ENCODE measurements around the gene SLCO4A1. TPM values are rescaled to one million over a fixed set of nuclear protein-coding genes. Genes with fewer than 3 reads are reported as not detected.

SLCO4A1 gene
- total RNA-seq, 1 donor from 2014 or later = 41.6 TPM

DNA sequence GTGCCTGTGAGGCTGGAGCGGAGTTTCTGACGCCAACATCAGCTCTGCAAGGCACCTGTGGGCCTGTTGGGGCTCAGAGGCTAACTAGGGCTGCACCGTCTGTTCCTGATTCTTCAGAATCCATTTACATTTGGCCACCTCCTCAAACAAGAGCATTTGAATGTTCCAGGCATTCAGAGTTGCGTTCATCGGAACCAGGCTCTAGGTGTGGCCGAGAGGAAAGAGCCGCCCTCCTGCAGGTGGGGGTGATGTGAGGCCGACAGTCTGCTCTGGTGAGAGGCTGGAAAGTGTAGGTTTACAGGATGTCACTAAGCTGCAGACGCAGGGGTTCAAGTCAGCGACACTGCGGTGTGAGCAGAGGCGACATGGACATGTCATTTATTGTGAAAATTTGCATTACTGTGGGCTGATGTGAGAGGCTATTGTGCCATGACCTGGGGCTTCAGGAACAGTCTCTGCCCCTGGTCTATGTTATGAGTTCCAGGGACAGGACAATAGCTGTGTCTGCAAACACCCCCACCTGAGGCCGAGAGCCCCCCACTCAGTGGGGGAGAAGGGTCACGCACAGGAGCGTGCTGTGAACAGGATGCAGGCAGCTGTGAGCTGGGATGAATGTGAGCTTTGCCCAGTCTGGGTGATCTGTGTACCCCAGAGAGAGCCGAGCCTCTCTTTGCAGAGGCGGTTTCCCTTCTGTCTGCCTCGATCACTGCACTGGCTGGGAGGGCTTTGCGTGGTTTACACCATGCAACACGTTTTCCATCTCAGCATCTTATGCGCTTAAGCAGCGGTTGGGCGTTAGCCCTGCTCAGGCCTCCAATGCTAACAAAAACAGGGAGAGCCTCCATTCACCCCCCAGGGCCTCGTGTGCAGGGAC, 21.1 kb downstream of the SLCO4A1 start:
- intact Hi-C loops (cut with micrococcal nuclease) = no loop called here

DNA sequence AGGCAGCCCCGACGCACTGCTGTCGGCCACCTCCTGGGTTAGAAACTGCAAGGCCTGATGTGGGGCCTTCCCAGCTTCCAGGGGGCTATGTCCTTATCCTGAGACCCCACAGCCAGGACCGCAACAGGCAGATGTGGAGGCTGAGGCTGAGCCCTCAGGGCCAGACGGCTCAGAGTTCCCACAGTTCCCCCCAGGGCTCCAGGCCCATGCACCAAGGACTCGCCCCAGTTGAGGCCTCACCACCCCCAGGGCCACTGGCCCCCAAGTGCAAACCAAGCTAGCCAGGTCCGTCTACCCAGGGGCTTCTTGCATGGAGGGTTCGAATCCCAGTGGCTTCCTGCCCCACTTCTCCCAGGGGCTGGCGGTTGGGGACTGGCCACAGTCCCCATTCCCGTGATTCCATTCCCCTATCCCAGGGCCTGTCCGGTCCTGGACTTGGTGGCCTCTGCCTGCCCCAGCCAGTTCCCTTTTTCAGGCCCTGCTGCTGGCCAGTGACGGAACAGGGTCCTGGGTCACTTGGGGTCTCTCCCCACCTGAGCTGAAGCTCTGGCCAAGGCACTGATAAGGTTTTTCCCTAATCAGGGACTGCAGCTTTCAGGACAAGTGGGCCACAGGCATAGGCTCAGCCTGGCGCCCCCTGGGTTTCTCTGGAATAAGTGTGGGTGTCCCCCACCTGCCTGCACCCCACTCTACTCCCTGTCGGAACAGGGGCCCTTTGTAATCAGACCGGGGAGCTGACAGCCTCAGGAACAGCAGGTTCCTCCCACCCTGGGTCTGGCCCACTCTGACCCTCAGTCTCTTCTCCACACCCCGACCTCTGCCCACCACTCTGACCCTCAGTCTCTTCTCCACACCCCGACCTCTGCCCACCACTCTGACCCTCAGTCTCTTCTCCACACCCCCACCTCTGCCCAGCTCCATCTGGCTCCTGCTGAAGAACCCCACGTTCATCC, 22.0 kb downstream of the SLCO4A1 start:
- intact Hi-C loops (cut with micrococcal nuclease) = no loop called here

DNA sequence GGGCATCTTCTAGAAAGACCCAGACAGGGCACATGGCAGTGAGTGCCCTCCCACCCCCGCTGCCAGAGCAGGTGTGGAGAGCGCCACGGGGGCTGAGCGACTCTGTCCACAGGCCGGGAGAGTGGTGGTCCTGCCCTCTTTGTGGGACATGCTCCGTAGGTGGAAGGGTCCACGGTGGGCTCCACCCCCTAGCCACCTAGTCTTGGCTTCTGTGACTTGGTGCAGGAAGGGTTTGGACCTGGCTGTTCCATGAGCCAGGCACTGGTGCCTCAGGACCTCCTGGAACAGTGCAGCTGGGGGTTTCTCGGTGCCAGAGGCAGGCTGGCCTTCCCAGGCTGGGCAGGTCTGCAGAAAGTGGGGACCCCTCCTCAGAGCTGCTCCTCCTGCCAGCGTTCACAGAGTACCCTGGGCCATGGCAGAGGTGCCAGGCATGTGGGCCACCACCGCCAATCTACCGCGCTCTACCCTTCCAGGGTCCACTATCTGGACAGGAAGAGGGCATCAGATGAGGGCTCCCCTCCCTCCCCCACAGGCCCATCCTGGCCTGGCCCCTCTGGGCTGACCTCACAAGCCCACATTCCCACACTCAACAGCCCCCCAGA, 23.0 kb downstream of the SLCO4A1 start:
- intact Hi-C loops (cut with micrococcal nuclease) = no loop called here

DNA sequence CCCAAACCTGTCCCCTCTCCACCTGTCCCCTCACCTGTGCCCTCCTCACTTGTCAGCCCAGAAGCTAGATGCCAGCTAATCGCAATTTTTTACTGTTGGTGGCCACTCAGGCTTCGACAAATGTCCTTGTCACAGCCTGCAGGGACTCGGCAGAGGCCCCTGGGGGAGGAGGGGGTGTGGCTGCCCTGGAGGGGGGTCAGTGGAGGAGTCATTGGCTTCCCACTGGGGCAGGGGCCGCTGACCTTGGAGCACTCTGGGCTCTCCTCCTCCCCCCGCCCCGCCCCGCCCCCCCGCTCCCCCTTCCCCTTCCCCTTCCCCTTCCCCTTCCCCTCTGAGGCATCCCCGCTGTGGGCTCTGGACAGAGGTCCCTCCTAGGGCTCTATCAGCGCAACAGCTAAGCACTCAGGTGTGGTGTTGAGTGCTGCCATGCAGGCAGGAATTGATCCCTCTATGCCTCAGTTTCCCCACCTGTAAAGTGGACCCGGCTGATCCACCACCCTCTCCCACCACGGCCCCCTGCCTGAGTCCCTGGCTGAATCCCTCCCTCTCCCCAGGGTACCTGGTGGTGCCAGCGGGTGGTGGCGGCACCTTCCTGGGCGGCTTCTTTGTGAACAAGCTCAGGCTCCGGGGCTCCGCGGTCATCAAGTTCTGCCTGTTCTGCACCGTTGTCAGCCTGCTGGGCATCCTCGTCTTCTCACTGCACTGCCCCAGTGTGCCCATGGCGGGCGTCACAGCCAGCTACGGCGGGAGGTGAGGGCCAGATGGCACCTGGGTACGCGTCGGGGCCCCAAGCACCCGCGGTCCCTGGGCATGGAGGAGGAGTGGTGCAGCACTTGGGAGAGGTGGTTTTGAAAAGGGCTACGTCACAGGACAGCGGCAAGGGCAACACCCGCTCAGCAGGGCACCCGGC, 23.8 kb downstream of the SLCO4A1 start:
- intact Hi-C loops (cut with micrococcal nuclease) = no loop called here

DNA sequence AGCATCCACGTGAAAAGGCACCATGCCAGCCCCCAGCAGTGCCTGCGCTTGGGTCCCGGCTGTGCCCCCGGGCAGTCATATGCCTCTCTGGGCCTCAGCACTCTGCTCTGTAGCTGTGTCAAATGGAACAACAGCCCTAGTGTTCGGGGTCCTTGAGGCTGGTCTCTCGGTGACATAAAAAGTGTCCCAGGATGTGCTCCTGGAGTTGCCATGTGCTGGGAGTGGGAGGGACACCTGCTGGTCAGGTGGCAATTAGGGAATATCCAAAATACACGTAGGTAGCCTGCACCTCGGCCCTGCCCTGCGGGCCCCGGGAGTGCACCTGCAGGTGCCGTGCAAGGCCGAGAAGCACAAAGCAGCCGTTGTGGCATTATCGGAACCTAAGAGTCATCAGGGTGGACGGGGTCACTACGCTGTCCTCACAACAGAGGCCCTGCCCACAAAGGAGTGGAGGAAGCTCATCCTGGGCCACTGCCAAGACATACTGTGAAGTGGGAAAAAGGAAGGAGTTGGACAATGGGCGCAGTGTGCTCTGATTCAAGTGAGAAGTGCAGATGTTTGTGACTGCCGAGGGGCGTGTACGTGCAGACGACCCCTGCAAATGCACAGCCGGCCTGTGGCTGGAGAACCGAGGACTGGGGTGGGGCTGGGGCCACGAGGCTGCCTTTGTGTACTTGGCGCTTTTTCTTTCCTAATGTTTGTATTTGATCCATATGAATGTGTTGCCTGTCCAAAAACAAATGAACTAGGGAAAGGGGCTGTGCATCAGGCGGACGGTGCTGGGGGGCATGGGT, 24.6 kb downstream of the SLCO4A1 start:
- intact Hi-C loops (cut with micrococcal nuclease) = no loop called here

DNA sequence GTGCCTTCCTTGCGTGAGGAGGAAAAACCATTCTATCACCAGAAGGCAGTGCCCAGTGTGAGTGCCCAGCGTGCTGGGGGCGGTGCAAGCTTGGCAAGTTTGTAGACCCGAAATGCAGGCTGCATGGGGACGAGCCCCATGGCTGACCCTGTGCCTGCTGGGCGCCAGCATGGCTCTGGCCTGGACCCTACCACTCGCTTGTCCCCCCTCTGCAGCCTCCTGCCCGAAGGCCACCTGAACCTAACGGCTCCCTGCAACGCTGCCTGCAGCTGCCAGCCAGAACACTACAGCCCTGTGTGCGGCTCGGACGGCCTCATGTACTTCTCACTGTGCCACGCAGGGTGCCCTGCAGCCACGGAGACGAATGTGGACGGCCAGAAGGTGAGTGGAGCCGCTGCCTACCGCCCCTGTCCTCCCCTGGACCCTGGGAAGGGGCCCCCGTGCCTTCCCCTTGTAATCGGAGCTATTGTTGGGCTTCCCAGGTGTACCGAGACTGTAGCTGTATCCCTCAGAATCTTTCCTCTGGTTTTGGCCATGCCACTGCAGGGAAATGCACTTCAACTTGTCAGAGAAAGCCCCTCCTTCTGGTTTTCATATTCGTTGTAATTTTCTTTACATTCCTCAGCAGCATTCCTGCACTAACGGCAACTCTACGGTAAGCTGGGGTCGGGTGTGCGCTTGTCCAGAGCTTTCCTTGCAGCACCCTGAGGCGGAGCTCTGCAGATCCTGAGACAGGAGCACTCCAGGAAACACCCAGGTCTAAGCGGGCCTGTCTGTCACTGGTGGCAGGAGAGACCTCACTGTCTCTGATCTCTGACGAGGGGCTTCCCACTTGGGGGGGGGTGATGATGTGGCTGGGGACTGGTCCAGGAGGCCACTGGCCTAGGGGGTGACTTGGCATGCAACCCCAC, 25.5 kb downstream of the SLCO4A1 start:
- intact Hi-C loops (cut with micrococcal nuclease) = loop anchor here (1.0 kb wide), 2 partner anchors 124 to 141 kb away; no protein-coding TSS in a partner anchor

DNA sequence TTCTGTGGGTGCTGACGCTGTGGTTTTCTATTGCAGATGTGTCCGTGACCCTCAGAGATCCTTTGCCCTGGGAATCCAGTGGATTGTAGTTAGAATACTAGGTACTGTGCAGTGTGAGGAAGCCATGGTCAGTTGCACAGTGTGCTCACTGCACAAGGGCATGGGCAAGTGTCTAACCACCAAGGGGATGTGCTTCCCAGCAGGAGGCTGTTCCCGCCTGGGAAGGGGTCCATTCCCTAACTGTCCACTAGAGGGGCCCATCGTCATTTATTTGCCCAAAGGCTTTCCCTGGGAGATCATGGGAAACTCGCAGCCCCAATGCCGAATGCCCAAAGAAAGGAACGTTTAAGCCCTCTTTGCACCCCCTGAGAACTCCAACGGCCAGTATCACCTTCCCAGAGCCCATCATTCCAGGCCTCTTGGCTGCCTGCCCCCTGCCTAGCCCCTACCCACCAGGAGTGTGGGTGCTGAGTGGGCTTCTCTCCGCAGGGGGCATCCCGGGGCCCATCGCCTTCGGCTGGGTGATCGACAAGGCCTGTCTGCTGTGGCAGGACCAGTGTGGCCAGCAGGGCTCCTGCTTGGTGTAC, 26.2 kb downstream of the SLCO4A1 start:
- intact Hi-C loops (cut with micrococcal nuclease) = loop anchor here (1.0 kb wide), 2 partner anchors 123 to 140 kb away; no protein-coding TSS in a partner anchor

DNA sequence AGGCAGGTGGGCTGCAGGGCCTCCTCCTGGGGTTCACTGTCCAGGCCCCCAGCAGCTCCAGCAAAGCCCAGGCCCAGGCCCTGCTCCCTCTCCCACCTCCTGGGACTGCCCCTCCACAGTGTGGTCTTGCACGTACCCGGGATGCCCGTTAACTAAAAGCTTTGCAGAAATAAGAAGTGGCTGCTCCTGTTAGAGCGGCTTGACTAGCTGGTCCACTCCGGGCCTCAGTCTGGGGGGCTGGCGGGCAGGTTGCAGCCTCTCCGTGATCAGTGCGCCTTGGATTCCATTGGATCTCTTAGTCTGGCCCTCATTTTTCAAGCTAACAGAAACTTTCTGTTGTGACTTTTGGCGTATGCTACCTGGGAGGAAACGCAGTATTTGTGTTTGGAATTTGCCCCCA, 26.9 kb downstream of the SLCO4A1 start:
- intact Hi-C loops (cut with micrococcal nuclease) = no loop called here

DNA sequence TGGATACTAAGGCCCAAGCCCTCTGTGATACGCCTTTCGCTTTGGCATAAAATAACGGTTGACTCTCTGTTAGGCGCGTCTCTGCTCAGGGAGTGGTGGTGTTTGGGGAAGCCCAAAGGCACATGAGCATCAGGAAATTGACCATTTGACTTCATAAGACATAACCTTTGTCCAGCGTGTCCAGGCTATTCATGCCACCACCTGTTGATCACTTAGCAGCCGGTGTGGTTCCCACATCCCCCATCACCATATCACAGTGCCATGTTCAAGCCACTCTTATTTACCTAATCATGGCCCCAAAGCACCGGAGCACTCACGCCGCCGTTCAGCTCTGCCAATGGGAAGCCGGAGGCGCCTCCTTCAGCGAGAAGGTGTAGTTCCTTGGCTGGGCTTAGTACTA, 27.9 kb downstream of the SLCO4A1 start:
- intact Hi-C loops (cut with micrococcal nuclease) = no loop called here

DNA sequence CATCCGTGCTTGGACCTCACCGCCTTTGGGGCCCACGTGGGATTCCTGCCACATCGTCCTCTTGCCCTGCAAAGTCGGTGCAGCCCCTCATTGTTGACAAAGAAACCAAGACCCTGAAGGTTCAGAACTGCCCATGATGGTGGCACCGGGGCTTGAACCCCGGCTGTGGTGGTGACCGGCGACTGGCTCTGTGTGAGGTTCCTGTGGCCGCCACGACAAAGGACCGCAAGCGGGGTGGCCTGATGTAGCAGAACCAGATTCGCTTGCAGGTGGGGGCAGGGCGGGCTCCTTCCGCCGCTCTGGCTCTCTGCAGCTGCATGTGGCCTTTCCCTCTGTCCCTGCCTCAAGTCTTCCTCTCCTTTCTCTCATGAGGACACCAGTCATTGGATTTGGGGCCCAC, 28.7 kb downstream of the SLCO4A1 start:
- intact Hi-C loops (cut with micrococcal nuclease) = no loop called here

DNA sequence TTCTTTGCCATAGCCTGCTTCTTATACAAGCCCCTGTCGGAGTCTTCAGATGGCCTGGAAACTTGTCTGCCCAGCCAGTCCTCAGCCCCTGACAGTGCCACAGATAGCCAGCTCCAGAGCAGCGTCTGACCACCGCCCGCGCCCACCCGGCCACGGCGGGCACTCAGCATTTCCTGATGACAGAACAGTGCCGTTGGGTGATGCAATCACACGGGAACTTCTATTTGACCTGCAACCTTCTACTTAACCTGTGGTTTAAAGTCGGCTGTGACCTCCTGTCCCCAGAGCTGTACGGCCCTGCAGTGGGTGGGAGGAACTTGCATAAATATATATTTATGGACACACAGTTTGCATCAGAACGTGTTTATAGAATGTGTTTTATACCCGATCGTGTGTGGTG, 29.5 kb downstream of the SLCO4A1 start:
- intact Hi-C loops (cut with micrococcal nuclease) = no loop called here

DNA sequence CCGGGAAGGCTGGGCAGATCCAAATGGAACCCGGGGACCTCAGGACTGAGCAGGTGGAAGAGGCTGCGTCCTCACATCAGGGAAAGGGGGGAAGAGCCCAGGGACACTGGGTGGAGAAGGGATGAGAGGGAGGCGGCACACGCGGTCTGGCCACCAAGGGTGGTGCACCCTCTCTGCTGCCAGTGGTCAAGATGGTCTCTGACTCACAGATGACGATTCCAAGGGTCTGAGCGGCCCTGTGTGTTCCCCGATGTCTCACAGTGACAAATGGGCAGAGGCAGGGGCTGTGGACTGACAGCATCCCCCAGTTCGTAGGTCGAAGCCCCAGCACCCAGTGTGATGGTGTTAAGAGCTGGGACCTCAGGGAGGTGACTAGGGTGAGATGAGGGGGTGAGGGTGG, 32.1 kb downstream of the SLCO4A1 start:
- intact Hi-C loops (cut with micrococcal nuclease) = no loop called here

DNA sequence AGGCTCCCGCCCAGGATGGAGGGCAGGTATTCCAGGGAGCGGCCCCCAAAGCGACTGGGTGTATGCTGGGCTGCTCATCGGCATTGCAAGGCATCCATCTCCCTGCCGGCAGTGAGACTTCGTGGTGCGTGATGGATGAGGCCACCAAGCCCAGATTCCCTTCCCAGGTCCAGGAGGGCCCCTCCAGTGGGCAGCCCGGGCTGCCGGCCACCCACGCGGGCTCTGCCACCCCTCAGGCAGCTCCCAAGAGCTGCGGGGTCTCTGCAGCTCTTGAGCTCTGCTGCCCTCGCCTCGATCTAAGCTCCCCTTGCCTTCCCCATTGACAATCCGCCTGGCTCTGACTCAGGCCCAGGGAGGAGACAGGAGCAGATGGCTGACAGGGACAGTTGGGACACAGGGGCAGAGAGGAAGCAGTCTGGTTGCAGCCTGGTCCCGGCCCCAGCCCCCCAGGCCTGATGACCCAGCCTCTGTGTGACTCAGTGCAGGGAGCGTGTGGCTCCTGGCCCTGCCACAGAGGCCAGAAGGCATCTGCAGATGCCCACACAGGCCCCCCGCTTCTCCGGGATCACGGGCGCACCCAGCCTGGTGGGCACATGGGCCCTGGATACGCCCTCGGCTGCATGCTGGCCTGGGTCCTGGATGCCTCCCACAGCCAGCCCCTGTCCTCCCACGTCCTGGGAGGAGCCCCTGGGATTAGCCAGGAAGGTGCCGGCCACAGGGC, 33.0 kb downstream of the SLCO4A1 start:
- intact Hi-C loops (cut with micrococcal nuclease) = no loop called here

DNA sequence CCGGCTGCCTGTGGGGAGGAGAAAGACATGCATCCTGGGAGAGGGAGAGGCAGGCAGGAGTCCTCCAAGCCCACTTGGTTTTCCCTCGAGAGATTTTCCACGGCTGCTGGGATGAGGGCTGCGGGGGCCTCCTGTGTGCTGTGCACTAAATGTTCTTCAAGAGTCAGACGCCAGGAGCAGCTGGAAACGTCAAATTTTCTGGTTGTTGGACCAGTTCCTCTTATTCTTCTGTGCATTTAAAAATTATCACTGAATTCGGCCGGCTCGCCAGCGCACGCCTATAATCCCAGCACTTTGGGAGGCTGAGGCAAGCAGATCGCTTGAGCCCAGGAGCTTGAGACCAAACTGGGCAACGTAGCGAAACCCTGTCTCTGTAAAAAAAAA, 33.6 kb downstream of the SLCO4A1 start:
- intact Hi-C loops (cut with micrococcal nuclease) = no loop called here

DNA sequence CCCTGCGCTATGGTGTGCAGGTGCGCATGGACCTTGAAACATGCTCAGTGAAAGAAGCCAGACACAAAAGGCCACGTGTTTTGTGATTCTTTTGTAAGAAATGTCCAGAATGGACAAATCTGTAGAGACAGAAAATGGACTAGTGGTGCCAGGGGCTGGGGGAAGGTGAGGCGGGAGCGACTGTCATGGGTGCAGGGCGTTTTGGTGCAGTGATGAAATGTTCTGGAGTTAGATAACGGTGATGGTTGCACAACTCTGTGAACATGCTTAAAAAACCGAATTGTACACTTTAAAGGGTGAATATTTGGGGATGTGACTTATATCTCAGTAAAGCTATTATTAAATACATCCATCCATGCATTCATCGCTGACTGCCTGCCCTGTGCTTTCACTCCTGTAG, 34.7 kb downstream of the SLCO4A1 start:
- intact Hi-C loops (cut with micrococcal nuclease) = no loop called here

DNA sequence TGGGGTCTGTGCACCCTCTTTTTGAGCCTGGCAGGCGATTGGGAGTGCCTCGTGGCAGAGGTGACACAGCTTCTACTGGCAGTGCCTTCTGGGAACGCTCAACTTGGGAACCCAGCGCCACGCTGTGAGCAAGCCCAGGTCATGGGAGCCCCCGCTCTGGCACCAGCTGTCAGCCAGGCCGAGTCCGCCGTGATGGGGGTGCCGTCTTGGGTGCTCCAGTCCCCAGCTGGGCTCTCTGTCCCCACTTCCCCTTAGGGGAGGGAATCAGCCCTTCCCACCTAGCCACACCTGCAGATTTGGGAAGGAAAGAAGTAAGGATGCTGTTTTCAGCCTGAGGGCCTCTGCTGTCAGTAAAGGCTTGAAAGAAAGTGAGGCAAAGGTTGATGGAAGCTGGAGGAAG, 35.4 kb downstream of the SLCO4A1 start:
- intact Hi-C loops (cut with micrococcal nuclease) = no loop called here

DNA sequence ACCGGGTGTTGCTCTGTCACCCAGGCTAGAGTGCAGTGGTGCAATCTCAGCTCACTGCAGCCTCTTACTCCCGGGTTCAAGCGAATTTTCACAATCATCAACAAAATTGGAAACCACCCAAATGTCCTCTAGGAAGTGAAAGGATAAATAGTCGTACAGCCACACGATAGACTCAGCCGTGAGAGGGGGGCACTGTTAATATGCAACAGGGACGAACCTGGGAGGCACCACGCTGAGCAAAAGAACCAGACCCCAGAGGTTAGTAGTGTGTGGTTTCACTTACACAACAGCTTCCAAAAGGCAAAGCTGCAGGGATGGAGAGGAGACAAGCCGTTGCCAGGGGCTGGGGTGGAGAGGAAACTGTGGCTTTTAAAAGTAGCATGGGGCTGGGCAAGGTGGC, 36.2 kb downstream of the SLCO4A1 start:
- intact Hi-C loops (cut with micrococcal nuclease) = no loop called here
